GM20000 (cell line): ENCODE results near the gene PROM1.

Source experiments
- DNase-seq: peaks from one replicate; pipeline ENCODE4 v3.0.0; 2012; ENCODE audit warnings: low spot score
- TF ChIP-seq, protein P1 (sequence below): IDR thresholded peaks from 2 replicates; pipeline ENCODE4 v1.5.1; 2012; ENCODE audit warnings: mild to moderate bottlenecking, control low read depth; ENCODE audit errors: extremely low read depth, missing control alignments

Gene PROM1

DNA sequence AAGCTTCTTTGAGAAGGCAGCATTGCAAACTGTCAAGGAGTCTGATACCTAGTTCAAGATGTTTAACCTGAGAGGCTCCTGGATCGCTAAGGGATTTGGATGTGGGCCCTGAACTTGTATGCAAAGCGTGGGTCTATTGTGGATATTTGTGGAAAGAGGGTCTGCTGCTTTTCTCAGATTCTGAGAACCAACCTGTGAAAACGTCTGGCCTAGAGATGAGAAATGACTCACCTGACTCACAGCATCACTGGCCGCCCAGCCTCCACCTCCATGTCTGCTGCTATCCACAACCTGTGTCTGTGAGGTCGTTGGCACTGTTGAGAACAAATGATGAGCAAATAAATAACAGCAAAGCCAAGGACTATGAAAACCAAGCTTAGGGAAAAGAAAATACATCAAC is 33.3 kb upstream of the PROM1 start:
- DNase-seq = no peak
- TF ChIP-seq, protein P1, sequence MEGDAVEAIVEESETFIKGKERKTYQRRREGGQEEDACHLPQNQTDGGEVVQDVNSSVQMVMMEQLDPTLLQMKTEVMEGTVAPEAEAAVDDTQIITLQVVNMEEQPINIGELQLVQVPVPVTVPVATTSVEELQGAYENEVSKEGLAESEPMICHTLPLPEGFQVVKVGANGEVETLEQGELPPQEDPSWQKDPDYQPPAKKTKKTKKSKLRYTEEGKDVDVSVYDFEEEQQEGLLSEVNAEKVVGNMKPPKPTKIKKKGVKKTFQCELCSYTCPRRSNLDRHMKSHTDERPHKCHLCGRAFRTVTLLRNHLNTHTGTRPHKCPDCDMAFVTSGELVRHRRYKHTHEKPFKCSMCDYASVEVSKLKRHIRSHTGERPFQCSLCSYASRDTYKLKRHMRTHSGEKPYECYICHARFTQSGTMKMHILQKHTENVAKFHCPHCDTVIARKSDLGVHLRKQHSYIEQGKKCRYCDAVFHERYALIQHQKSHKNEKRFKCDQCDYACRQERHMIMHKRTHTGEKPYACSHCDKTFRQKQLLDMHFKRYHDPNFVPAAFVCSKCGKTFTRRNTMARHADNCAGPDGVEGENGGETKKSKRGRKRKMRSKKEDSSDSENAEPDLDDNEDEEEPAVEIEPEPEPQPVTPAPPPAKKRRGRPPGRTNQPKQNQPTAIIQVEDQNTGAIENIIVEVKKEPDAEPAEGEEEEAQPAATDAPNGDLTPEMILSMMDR = no peak

DNA sequence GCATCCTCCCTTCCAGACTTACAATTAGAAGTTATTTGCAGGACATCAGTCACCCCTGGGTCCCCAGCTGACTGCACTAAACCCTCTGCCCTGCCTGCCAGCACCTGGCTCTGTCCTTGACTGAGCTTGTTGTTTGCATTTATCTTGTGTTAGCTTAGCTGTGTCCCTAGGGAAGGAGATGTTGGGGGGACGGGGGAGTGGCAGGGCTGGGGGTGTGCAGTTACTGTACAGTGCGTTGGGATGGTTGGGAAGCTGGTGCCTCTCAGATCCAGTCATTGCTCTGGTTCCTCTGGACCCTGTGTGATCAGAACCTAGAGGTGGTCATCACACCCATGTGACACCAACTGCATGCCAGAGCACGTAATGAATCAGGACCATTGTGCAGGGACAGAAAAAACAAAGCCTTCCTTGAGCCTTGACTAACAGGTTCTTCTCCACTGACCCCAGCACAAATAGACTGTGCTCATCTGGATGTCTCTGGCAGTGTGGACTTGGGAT is 32.7 kb upstream of the PROM1 start:
- DNase-seq = no peak
- TF ChIP-seq, protein P1 = no peak

DNA sequence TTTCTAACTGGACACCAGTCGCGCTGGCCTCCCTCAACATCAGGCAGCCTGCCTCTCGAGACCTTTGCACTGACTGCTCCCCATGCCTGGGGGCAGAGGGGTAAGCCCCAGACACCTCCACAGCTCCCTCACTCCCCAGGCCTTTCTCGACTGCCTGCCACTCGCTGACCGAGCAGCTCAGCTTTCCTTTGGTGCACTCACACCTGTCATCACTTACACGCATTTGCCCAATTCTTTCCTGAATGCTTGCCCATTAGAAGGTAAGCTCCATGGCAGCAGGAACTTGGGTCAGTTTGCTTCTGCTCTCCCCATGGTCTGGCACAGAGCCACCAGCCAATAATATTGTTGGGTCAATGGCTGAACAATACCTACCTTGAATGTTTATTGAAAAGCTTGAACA is 32.2 kb upstream of the PROM1 start:
- TF ChIP-seq, protein P1 = no peak
- no peak for DNase-seq

DNA sequence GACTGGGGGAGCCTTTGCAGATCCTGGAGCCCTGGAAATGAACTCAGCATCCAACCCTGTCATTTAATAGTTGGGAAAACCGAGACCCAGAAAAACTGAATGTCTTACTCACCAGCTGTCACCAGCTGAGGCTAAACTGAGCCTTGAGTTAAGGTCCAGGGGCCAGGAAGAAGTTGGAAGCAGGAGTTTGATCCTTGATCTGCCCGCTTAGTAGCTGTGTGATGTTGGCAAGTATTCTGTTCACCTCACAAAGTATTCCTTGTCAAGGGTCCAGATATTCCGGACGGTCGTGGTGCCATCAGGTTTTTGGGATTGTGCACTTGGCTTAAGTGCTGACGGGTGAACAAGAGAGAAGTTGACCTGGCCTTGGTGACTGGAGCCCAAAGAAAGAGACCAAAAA is 30.7 kb upstream of the PROM1 start:
- TF ChIP-seq, protein P1 = no peak
- DNase-seq = no peak

DNA sequence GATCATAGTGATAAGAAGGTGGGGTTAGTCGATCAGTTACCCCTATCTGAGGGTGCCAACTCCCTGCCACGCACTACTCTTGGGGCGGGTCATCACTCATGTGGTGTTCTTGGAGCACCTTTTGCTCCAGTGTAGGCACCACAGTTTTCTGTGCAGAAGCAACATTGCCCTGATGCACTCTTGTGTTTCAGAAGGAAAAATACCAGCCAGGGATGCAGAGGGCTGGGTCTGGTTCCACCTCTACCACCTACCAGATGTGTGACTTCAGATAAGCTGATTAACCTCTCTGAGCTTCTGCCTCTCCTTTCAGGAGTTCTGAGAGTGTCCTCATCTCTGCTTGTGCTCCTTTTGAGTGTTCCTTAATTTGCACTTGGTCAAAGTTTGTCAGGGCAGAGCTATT is 29.9 kb upstream of the PROM1 start:
- no peak for DNase-seq
- TF ChIP-seq, protein P1 = no peak

DNA sequence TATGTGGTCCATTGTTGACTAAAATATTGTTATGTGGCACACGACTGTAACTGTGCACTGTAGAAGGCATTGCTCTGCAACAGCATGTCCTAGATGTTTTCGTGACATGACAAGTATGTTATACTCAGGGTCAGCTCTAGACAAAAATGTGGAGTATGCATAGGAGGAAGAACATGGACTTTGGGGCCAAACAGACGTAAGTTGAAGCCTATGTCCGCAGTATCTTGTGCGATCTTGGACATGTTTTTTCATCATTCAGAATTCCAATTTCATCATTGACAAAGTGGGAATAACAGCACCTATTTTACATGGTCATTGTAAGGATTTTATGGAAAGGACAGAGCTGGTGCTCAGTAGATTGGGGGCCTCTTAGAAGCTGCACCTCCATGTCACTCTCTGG is 27.7 kb upstream of the PROM1 start:
- DNase-seq = no peak
- TF ChIP-seq, protein P1 = no peak

DNA sequence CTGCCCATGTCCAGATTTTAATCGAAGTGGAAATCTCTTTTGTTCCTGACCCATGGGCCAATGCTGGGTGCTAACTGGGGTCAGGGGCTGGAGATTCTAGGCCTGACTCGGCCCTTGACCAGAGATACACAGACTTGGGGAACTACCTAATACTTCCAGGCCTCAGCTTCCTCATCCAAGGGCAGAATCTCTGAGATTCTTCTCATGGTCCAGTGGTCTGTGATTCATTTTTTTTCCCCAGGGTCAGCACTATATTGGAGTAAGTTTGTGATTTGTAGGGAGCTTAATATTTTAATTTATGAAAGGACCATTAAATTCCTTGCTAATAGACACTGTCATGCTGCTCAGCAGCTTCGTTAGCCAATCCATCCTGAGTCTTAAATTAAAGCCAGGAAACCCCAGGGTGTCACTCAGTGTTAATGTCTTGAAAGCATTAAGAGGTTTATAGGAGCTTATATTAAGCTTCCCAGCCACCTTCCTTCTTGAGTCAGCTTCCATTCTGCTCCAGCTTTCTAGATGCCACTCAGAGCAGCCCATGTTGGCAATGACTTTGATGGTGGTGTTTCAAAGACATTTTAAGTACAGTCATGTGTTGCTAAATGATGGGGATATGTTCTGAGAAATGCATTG is 27.0 kb upstream of the PROM1 start:
- TF ChIP-seq, protein P1 = no peak
- no peak for DNase-seq
